SK-N-SH (cell line): ENCODE data around the gene GPR3. TPM values are rescaled to one million over a fixed set of nuclear protein-coding genes. Genes with fewer than 3 reads are reported as not detected.

ENCODE experiments used
- CTCF ChIA-PET: fragments of 300-600, 350-600 bp; formaldehyde crosslinking; extraction: SDS; loops from one replicate; lab custom pipeline; 2021; lab: Yijun Ruan, JAX
- POLR2A ChIA-PET: fragments of 350-600 bp; sonication (Branson Sonifier 250); formaldehyde crosslinking; extraction: SDS; loops from one replicate; lab custom pipeline; 2020; ENCODE audit warnings: antibody characterized with exemption, inconsistent platforms; lab: Yijun Ruan, JAX
- DNase-seq: peaks from one replicate; pipeline ENCODE4 v3.0.0; 2012
- H2AFZ ChIP-seq: fragments of 200-600 bp; sonication (generic); 2 replicates; pipeline ENCODE4 v1.8.1; 2016; ENCODE audit warnings: antibody characterized with exemption, mild to moderate bottlenecking, low read depth
- H3F3A ChIP-seq: fragments of 200-600 bp; sonication (generic); replicated peaks from 2 replicates; pipeline ENCODE3; 2016; ENCODE audit warnings: antibody characterized with exemption, mild to moderate bottlenecking; ENCODE audit not compliant: insufficient read depth
- H3K27ac ChIP-seq, 2 experiments: fragments of 200-500 bp in 1 of 2; fragments of 200-600 bp in 1 of 2; sonication (Bioruptor generic) in 1 of 2; sonication (generic), shearing (Covaris generic) in 1 of 2; 2 replicates each; pipeline versions ENCODE4 v1.5.1 to v1.6.1; 2014 to 2016; ENCODE audit warnings: low read depth in 2 of 2, inconsistent platforms in 1 of 2, low read length in 1 of 2, mild to moderate bottlenecking in 1 of 2, mixed read lengths in 1 of 2
- H3K27me3 ChIP-seq: fragments of 200-600 bp; sonication (generic), shearing (Covaris generic); 2 replicates; pipeline ENCODE4 v1.6.1; 2016; ENCODE audit warnings: mixed run types; ENCODE audit not compliant: insufficient read depth
- H3K36me3 ChIP-seq, 2 experiments: fragments of 200-500 bp in 1 of 2; fragments of 200-600 bp in 1 of 2; sonication (Bioruptor generic) in 1 of 2; sonication (generic) in 1 of 2; replicated peaks in 1 of 2; 2 replicates each; pipeline versions ENCODE3 to v1.5.1; 2014 to 2016; ENCODE audit warnings: low read length in 1 of 2, mild to moderate bottlenecking in 1 of 2; ENCODE audit not compliant: insufficient read depth in 2 of 2, control insufficient read depth in 1 of 2
- H3K4me1 ChIP-seq, 2 experiments: fragments of 200-500 bp in 1 of 2; fragments of 200-600 bp in 1 of 2; sonication (Bioruptor generic) in 1 of 2; sonication (generic), shearing (Covaris generic) in 1 of 2; 2 replicates each; pipeline versions ENCODE4 v1.5.1 to v1.6.1; 2014 to 2016; ENCODE audit warnings: low read depth in 1 of 2, low read length in 1 of 2, mixed run types in 1 of 2; ENCODE audit not compliant: insufficient read depth in 2 of 2, control insufficient read depth in 1 of 2
- H3K4me2 ChIP-seq: fragments of 200-600 bp; sonication (generic), shearing (Covaris generic); 2 replicates; pipeline ENCODE4 v1.6.1; 2017; ENCODE audit warnings: mixed run types
- H3K4me3 ChIP-seq, 2 experiments: fragments of 200-500 bp in 1 of 2; fragments of 200-600 bp in 1 of 2; sonication (Bioruptor generic) in 1 of 2; sonication (generic), shearing (Covaris generic) in 1 of 2; 2 replicates each; pipeline versions ENCODE4 v1.5.1 to v1.8.1; 2014 to 2016; ENCODE audit warnings: low read depth in 2 of 2, inconsistent platforms in 1 of 2, low read length in 1 of 2, mild to moderate bottlenecking in 1 of 2, mixed read lengths in 1 of 2, moderate library complexity in 1 of 2
- H3K79me2 ChIP-seq: fragments of 200-600 bp; sonication (generic); 2 replicates; pipeline ENCODE4 v1.8.1; 2017; ENCODE audit warnings: mild to moderate bottlenecking; ENCODE audit not compliant: insufficient read depth
- H3K9ac ChIP-seq: fragments of 200-600 bp; sonication (generic); 2 replicates; pipeline ENCODE4 v1.6.1; 2017; ENCODE audit warnings: mixed run types
- H3K9me2 ChIP-seq: fragments of 200-600 bp; sonication (generic); 2 replicates; pipeline ENCODE4 v1.6.1; 2017; ENCODE audit warnings: mixed run types
- H3K9me3 ChIP-seq: fragments of 200-600 bp; sonication (generic); 2 replicates; pipeline ENCODE4 v1.6.1; 2017; ENCODE audit warnings: mixed run types, mild to moderate bottlenecking, moderate library complexity
- H4K20me1 ChIP-seq: fragments of 200-600 bp; sonication (generic); 2 replicates; pipeline ENCODE4 v1.6.1; 2017; ENCODE audit warnings: mild to moderate bottlenecking, mixed run types; ENCODE audit not compliant: insufficient read depth
- ELF1 ChIP-seq: IDR thresholded peaks from 2 replicates; pipeline ENCODE4 v1.4.0; 2012
- FOSL2 ChIP-seq: IDR thresholded peaks from 2 replicates; pipeline ENCODE4 v1.4.0; 2012; ENCODE audit warnings: low read depth, mild to moderate bottlenecking, moderate library complexity, borderline replicate concordance
- MXI1 ChIP-seq: IDR thresholded peaks from 2 replicates; pipeline ENCODE4 v1.6.1; 2012; ENCODE audit warnings: mild to moderate bottlenecking, low read depth, low read length, improper control_type of control experiment
- NRF1 ChIP-seq: IDR thresholded peaks from 2 replicates; pipeline ENCODE4 v1.6.1; 2012; ENCODE audit warnings: low read depth, mild to moderate bottlenecking, low read length
- RAD21 ChIP-seq: IDR thresholded peaks from 2 replicates; pipeline ENCODE4 v1.6.1; 2012; ENCODE audit warnings: mild to moderate bottlenecking, low read length
- SMC3 ChIP-seq: IDR thresholded peaks from 2 replicates; pipeline ENCODE4 v1.6.1; 2012; ENCODE audit warnings: low read depth, low read length, improper control_type of control experiment
- TAF1 ChIP-seq: IDR thresholded peaks from 2 replicates; pipeline ENCODE4 v1.6.1; 2012; ENCODE audit warnings: low read depth, mild to moderate bottlenecking, low read length, moderate library complexity, borderline replicate concordance
- YY1 ChIP-seq: IDR thresholded peaks from 2 replicates; pipeline ENCODE4 v1.4.0; 2012; ENCODE audit warnings: low read depth, mild to moderate bottlenecking
- WGBS: methylation state at CpG from one replicate; pipeline ENCODE4 v1.1.6; 2017; ENCODE audit warnings: low lambda C conversion rate; 5-methylcytosine and 5-hydroxymethylcytosine counted together
- polyA plus RNA-seq, 3 experiments: library from polyadenylated mRNA; depleted of rRNA; stranded (reverse); fragments of >200 nt; gene quantifications; 2 replicates each; pipeline ENCODE4 v1.2.3, GENCODE V29; 2012
- TF ChIP-seq, protein P1 (sequence below): fragments of 200-600 bp; sonication (generic); IDR thresholded peaks from 2 replicates; pipeline ENCODE4 v1.6.1; 2017; ENCODE audit warnings: antibody characterized with exemption, mild to moderate bottlenecking, moderate library complexity

Gene GPR3
- polyA plus RNA-seq, 1 of the 3 experiments (the other 2 are of a cell fraction) = 6.0 TPM

DNA sequence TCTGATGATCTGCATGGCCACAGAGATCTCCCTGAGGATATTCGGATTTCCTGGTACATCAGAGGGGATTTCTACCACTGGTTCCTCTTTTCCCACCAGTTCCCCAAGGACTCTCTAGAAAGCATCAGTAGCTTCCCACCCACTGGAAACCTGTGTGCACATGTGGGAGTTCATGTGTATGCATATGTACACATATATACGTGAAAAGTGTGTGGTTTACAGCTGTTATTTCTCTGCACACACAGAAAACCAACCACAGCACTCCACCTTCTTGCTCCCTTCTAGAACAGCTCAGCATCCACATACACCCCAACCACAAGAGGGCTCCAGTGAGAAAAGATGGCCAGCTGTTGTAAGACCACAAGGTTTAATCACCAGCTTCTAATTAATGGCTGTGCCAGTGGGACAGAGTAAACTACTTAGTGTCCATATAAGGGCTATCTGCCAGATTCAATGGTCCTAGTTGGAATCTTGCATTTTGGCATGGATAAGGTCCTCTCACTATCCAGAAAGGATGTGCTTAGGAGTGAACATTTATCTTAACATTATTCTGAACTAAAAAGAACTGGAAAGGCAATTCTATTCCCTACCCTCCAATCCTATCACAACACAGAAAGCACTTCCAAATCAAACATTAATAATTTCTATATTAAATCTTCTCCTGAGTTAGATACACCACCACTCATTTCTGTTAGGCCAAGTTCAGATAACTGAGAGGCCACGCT, 24.1 kb downstream of the GPR3 start:
- 81% methylated on average over 3 of the region's 3 CpGs for WGBS

DNA sequence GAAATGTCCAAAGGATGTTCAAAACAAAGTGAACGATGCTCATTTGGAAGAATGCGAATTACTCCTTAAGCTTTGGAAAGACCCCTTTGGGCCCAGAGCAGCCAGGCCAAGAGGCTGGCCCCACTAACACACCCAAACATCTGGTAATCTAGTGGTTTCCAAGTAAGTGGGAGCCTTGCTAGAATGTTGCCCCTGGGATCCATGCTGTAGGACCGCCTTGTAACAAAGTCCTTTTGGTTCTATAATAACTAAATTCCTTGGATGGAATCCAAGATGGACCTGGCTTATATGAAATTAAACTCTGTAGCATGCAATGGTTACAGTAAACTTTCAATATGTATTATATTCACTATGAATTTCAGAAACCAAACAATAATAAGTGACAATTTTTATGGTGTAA, 25.3 kb downstream of the GPR3 start:
- POLR2A ChIA-PET = no interaction called here
- Histone ChIP-seq H3F3A (peaks cover 16% of the 10 kb centered on the region), H3K9me3 (no peaks in the 10 kb centered on the region), H3K4me1 (peaks cover 0 to 14% of the 10 kb centered on the region in 2 experiments; a peak in 1 of 4 replicates), H2AFZ (no peak overlapping the region), H3K27ac (peak overlapping the region; percentile 17 to 67; a peak in 3 of 4 replicates), H3K36me3 (peaks cover 53 to 56% of the 10 kb centered on the region in 2 experiments), H3K27me3 (no peaks in the 10 kb centered on the region), H3K4me3 (no peak overlapping the region), H3K79me2 (peaks cover 40% of the 10 kb centered on the region), H3K9ac (peak overlapping the region; percentile 33; the same call in 1 of the 2 replicates), H3K9me2 (no peaks in the 10 kb centered on the region), H4K20me1 (no peaks in the 10 kb centered on the region), H3K4me2 (no peak overlapping the region)
- WGBS = 95% methylated on average over 3 of the region's 3 CpGs
- no peak for DNase-seq
- no peak for TF ChIP-seq FOSL2
- TF ChIP-seq ELF1 = no peak
- no peak for TF ChIP-seq MXI1
- CTCF ChIA-PET = interaction anchor here (1.2 to 16.9 kb wide), 3 partner anchors 23 to 189 kb away, joined by 3 to 111 read pairs (median 20); partner anchors contain the start of gene AHDC1

More for the DNA sequence above, 24.1 kb downstream of the GPR3 start:
- H3K79me2 ChIP-seq = peaks cover 29% of the 10 kb centered on the region
- ChIA-PET CTCF (interaction anchor here (0.6 to 16.9 kb wide), 15 partner anchors 9 to 253 kb away, joined by 3 to 111 read pairs (median 4); partner anchors contain the start of gene AHDC1), POLR2A (no interaction called here)
- no peak overlapping the region for H3K27ac ChIP-seq
- H3K27me3 ChIP-seq = no peaks in the 10 kb centered on the region
- H3K9ac ChIP-seq = no peak overlapping the region
- no peaks in the 10 kb centered on the region for H3K9me2 ChIP-seq
- peaks cover 16% of the 10 kb centered on the region for H3F3A ChIP-seq
- peaks cover 0 to 14% of the 10 kb centered on the region in 2 experiments; a peak in 1 of 4 replicates for H3K4me1 ChIP-seq
- H3K4me2 ChIP-seq = no peak overlapping the region
- TF ChIP-seq, protein P1, sequence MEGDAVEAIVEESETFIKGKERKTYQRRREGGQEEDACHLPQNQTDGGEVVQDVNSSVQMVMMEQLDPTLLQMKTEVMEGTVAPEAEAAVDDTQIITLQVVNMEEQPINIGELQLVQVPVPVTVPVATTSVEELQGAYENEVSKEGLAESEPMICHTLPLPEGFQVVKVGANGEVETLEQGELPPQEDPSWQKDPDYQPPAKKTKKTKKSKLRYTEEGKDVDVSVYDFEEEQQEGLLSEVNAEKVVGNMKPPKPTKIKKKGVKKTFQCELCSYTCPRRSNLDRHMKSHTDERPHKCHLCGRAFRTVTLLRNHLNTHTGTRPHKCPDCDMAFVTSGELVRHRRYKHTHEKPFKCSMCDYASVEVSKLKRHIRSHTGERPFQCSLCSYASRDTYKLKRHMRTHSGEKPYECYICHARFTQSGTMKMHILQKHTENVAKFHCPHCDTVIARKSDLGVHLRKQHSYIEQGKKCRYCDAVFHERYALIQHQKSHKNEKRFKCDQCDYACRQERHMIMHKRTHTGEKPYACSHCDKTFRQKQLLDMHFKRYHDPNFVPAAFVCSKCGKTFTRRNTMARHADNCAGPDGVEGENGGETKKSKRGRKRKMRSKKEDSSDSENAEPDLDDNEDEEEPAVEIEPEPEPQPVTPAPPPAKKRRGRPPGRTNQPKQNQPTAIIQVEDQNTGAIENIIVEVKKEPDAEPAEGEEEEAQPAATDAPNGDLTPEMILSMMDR = peak; percentile 58
- TF ChIP-seq YY1 (no peak), NRF1 (no peak), TAF1 (no peak), SMC3 (peak; percentile 58), RAD21 (peak; percentile 56)
- H3K36me3 ChIP-seq = peaks cover 62 to 66% of the 10 kb centered on the region in 2 experiments
- no peak overlapping the region for H2AFZ ChIP-seq
- DNase-seq = peak; percentile 45
- no peak overlapping the region for H3K4me3 ChIP-seq
- no peaks in the 10 kb centered on the region for H4K20me1 ChIP-seq
- H3K9me3 ChIP-seq = no peaks in the 10 kb centered on the region
